Stimulated activated CD4-positive, alpha-beta T cell treated with anti-CD3 and anti-CD28 coated beads, Interleukin-1b, Interleukin-23, amount 100 ng/mL, for 4 hours (primary cell): ENCODE results near the gene CTSS.
"Not testable (repeated sequence)": the region's sequence is repeated elsewhere in the genome, so short reads cannot be mapped to it uniquely, and the experiment has no call there.

Experiments used
- DNase-seq, 2 donors: peaks; one replicate each; pipeline ENCODE4 v3.0.0-alpha.2; 2020; ENCODE audit warnings: low read depth in 2 of 2

The CTSS gene

DNA sequence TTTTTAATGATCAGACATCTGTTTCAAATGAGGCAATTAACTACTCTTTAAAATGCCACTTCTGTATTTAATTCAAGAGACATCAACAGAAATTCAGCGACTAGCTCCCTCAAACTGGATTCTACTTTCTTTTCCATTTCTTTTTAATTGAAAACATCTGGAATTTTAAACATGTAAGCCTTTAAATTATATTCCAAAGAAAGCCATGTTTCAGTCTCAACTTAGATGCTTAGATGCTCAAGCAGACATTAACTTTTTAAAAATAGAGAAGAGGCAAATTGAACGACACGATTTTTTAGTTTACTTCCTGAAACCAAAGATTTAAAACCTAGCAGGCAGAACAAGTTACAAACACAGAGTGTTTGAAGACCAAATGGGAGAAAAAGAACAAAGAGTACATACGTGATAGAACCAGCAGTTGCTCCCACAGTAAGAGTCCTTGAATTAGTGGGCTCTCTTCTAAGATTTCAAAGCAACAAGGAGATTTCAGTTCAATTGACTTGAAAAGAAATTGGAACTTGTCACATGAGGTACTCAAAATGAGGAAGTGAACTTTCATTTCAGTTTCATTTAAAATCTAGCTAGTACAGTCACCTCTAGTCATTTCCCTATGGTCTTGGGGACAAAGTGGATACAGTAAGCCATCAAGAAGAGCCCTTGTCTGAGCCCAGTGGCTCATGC, at the start of gene CTSS:
Gene CTSS (minus strand): TSS at position 483 of the 681 bp plus-strand sequence. CDS start 1,015 bp downstream, outside the sequence.
- DNase-seq: no peak

DNA sequence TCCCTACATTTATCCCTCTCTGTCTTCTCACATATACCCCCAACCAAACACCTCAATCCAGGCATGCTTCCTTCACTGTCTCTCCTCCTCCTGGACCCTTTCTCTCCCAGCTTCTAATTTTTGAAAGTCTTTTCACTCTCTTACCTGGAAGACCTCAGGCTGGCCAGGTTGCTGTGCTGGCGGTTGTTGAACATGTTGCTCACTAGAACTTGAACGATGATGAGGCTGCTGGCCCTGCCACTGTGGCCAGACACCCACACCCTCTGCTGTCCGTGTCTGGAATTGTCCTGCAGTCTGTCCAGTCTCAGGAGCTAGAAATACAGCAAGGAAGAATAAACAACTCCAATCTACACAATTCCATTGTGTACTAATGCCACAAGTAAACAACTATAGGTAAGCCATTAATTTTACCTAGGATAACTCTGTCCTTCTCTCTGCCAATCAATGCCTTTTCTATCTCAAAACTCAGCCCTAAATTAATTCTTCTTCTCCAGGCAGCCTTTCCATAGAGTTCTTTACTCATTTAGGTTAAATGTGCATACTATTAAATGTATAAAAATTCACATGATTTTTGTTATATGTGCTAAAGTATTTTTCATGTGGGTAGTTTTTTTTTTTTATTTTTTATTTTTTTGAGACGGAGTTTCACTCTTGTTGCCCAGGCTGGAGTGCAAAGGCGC, 47.6 kb upstream of the CTSS start:
- DNase-seq: no peak

DNA sequence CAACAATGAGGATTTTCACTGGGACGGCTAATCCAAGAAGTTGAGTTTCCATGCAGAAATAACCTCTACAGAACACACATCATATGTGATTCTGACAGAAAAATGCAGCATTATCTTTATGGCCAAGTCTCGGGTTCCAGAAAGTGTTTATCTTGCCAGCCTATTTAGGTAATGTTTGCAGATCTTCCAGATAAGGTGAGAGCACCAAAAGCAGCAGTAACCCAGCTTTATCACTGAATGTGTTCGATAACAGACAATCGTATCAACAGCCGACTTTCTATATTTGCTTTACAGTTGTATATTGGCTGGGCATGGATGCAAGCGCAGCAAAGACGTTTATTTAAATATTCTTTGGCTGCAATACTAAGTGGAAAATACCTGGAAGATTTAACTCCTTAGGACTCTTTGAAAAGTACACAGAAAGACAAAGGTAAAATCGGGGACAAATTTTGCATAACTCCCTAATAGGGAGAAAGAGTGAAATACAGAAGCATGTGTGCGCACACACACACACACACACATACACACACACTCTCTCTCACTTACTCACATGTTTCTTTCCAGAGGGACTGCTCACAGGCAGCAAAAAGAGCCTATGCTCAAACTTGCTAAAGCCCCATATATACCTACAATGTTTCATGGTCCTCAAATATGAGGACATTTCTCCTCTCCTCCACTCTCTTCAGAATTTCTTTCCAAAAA, 45.5 kb upstream of the CTSS start:
- DNase-seq: no peak

DNA sequence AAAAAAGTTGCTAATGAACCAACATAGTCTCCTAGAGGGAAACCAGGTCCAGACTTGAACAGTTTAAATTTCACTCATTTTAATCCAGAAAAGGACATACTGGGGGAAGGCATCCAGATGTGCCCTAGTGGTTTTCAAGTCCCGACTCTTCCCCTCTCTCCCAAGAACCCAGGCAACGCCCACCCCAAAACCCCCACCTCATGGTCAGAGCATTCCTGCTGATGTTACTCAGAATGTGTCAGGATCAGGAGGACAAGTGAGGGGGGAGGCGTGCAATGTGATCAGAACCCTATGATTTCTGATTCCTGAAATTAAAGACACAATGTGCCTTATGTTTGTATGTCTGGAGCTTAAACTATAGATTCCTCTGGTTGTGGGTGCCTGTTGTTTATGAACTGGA, 44.1 kb upstream of the CTSS start:
- no peak for DNase-seq

DNA sequence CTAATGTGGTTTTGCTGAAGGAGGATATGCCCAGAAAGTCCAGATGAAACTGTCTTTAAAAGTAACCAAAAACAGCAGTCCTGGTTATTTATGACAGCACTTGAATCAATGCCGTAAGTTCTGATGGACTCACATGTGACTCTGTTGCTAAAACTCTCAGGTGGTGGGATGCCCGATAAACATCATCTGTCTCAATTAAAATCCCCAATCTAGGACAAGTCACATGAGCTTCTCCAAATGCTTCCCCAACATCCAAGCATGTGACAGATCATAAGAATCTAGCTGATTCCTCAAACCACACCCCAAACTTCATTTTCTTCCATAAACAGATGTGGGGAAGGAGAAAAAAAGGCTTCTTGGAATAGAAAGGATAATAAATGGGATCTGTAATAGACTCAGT, 43.3 kb upstream of the CTSS start:
- no peak for DNase-seq

DNA sequence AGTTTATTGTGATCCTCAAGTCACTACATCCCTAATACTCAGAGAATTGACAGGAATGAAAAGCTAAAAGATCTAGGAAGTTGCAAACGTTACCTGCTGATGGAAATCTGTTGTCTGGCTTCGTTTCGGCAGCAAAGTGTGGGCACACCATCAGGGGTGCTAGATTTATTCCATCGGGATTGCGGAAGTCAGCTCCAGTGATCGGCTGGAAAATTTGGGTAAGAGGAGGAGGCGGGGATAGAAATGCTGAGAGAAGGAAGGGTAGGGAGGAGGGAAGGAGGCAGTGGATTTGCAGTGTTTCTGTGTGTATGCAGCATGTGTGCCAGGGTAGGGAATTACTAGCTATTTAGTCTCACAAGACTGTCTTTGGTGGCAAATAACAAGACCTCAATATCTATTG, 42.5 kb upstream of the CTSS start, which contains the start of gene CTSK:
Gene CTSK (minus strand): TSS at position 140 of the 400 bp plus-strand sequence. CDS start 1,455 bp downstream, outside the sequence.
- no peak for DNase-seq

DNA sequence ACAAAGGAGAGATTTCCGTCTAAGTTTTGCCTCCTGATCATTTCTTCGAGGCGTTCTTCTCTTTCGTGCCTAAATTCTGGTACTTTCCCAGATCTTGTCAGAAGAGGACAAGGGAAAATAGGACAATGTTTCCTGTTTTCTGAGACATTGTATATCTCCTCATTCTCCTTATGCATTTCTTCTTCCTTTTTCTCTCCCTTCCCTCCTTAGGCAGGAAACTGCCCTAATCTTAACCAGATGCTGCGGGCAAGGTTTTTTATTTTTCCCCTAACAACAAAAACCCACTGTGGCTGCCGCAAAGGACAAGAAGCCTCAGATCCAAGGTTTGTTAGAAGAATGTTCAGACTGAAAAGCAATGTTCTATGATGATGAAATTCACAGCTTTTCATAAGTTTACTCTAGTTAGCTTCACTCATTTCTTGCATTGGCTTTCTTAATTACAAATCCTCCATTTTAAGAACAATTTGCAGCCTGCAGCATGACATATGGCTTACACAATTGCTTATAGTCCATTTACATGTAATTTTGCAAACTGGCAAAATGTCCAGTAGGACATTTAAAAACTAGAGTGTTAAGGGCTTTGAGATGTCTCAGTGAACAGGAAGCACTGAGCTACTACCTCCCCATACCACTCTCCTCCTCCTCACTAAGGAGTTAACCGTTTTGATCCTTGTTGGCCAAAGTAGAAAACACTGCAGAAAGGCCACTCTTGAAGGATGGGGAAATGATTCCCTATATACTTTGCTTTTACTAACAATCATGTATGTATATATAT, 41.9 kb upstream of the CTSS start:
- no peak for DNase-seq

DNA sequence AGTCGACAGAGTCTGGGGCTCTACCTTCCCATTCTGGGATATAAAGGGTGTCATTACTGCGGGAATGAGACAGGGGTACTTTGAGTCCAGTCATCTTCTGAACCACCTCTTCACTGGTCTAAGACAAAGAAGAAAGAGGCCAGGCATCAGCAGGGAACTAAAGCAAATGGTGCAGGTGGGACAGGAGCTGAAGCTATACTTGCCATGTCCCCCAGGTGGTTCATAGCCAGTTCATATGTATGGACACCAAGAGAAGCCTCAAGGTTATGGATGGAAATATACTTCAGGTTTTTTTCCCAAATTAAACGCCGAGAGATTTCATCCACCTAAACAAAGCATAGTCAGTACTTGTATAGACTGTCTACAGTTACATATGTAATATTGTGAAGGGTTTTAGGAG, 40.3 kb upstream of the CTSS start:
- DNase-seq: no peak

DNA sequence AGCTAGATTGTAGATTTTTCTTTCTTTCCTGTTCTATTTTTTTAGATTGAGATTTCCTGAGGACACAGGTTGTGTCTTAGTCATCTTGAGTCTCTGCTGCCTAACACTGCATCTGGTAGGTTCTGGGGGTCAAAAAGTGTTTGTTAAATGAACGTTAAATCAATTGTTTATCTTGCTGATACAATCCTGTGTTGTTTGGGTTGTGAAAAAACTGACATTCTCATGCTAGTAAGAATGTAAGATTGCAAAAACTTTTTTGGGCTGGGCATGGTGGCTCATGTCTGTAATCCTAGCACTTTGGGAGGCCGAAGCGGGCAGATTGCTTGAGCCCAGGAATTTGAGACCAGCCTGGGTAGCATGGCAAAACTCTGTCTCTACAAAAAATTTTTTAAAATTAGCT, 39.1 kb upstream of the CTSS start:
- no peak for DNase-seq

DNA sequence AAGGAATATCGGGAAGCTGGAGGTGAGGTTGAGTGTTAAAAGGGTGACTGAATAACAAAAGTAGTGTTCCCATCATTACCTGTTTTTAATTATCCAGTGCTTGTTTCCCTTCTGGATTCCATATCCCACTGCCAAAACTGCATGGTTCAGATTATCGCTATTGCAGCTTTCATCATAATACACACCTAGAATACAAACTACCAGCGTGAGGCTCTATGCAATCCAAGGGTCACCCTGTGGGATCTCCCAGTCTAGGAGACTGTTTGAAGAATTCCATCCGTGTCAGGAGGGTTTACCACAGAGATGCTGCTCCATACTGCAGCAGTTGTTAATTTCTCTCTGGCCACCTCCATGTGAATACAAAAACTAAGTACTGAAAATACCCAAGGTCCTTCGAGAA, 33.5 kb upstream of the CTSS start:
- no peak for DNase-seq

DNA sequence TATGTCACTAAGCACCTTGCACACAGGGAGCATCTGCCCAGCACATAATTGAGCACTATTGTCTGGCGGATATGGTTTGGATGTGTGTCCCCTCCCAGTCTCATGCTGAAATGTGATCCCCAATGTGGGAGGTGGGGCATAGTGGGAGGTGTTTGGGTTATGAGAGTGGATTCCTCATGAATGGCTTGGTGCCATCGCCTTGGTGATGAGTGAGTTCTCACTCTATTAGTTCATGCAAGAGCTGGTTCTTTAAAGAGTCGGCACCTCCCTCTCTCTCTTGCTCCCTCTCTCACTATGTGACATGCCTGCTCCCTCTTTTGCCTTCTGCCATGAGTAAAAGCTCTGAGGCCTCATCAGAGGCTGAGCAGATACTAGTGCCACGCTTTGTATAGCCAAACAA, 32.9 kb upstream of the CTSS start:
- DNase-seq: no peak

DNA sequence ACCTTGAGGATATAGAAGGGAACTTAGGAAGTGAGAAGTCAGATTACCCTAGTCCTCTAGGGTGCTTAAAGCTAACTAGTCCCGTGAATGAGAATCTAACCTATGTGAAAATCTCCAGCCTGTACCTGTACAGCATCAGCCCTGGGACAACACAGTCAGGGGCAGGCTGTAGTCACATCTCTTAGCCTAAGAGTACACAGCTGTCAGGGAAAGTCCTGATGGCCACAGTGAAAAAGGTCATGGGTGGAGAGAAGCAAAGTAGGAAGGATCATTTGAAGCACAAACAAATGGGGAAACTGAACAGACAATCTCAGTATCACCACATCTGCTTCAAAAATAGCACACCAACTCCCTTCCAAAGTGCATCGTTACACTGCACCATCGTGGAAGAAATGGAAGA, 30.8 kb upstream of the CTSS start:
- no peak for DNase-seq

DNA sequence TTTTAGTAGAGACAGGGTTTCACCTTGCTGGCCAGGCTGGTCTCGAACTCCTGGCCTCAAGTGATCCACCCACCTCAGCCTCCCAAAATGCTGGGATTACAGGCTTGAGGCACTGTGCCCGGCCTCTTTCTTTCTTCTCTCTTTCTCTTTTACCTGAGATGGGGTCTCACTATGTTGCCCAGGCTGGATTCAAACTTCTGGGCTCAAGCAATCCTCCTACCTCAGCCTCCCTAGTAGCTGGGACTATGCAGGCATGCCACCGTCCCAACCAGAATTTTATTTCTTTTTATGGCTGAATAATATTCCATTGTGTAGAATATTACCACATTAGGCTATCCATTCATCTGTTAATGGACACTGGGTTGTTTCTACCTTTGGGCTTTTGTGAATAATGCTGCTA, 28.2 kb upstream of the CTSS start:
- DNase-seq: not testable (repeated sequence)

DNA sequence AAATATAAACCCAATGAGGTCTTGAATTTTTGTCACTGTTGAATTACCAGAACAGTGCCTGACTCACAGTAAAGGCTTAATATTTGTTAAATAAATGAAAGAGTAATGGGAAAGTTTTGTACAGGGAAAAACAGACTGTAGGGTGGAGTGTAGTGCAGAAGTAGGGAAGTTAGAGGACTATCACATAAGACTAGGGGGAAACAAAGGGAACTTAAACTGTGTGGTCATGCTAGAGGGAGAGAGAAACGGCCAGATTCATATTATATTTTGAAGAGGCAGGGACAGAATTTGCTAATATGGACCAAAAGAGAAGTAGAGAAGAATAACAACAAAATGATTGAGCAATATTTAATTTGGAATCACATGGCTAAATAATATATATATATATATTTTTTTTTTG, 27.6 kb upstream of the CTSS start:
- DNase-seq: no peak

DNA sequence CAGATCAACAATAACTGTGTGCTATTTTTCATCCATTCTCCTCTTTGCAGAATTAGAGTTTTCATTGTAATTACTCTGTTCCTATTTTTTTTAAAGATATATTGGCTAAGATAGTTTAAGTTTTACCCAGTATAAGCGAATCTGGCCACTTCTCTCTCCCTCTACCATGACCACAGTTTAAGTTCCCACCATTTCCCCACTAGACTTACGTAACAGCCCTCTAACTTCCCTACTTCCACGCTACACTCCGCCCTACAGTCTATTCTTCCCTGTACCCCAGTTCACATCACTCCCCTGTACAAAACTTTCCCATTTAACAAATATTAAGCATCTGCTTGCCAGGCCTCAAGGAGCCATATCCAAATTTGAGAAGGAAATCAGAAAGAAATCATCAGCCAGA, 26.0 kb upstream of the CTSS start:
- no peak for DNase-seq

DNA sequence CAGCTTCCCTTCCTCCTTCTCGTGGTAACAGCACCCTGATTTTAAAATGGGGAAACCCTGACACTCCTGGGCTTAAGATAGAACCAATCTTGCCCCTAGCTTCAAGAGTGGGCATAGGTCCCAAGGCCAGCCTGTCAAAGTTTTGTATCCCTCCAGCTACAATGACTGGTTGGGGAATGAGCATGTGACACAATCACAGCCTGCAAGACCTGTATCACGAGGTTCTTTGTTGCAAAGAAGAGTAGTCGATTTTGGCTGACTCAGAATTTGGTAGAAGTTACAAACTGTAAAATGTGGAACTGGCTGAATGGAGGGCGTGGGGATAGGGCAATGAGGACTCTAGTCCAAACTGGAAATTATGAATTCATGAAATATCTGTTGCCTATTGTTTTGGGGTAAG, 23.8 kb upstream of the CTSS start:
- DNase-seq: no peak

DNA sequence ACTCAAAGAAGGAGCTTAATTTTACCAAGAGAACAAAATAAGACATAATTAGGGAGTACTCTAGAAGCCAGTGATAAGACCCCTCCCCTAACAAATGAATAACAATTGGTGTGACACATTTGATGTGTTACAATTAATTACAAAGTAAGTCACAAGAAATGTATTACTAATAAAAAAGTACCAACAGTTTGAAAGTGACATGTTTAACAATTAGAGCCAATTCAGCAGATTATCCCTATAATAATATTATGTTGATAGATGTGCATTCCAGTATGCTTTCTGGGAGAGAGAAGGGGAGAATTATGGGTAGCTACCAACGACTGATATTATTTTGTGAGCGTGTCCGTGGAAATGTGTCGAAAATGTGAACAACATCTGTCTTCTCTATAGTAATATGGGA, 23.4 kb upstream of the CTSS start:
- no peak for DNase-seq

DNA sequence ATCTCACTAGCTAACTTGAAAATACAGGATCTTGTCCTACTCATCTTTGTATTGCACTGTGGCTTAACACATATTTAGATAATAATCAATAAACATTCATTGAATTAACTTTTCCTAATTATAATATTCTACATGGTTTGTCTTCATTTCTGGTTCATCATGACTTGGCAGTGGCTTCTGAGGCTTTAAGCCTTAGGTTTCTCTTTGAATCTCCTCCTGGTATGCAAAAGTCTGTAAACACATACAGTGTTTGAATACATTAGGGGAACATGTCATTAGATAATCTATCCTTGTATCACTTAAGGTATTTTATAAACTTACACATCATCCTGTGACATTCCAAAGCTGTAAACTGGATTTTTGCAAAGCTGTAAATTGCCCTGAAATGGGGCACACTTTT, 21.9 kb upstream of the CTSS start:
- no peak for DNase-seq

DNA sequence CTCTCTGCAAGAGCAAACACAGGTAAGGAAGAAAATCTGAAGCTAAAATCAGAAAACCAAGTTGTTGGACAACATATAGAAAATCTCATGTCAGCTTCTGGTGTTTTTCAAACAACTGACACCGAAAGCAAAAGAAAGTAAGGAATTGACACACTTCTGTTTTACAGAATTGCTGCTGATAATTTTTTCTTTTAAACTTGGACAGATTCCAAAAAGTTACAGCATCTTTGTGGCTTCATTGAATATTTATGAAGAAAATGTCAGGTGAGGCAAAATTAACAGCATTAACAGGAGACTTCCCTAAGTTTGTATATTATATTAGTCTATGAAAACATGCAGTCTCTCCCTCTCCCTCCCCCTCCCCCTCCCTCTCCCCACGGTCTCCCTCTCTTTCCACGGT, 14.9 kb upstream of the CTSS start:
- DNase-seq: no peak

DNA sequence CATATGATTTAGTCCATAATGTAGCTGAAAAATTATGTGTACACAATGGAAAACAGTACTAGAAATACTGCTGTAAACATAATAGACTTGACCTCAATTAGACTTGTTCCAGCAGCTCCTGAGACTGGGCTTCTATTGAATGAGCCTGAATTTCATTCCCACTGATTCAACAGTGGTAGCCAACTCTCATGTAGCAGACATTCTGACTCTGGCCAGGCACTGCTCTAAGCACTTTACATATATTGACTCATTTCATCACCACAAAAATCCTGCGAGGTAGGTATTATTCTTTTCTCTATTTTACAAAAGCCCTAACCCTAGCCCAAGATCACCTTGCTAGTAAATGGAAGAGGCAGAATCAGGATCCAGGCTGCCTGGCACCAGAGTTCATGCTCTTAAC, 12.8 kb upstream of the CTSS start:
- DNase-seq: no peak

DNA sequence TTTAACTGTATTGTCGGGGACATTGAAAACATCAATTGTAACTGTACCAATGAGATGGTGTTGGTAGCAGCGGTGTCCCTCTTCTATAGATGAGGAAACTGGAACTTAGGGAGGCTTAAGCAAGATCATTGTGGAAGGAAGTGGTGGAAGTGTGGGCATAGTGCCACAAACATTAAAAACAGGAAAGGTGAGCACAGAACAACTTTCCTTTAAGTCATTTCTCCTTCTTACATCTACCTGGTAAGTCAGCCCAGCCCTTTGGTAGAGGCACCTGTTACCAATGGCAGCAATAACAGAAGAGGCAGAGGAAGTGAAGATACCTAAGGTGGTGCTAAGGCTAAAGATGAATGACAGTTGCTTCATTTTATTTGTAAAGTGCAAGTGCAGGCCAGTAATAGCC, 12.0 kb upstream of the CTSS start:
- DNase-seq: no peak

DNA sequence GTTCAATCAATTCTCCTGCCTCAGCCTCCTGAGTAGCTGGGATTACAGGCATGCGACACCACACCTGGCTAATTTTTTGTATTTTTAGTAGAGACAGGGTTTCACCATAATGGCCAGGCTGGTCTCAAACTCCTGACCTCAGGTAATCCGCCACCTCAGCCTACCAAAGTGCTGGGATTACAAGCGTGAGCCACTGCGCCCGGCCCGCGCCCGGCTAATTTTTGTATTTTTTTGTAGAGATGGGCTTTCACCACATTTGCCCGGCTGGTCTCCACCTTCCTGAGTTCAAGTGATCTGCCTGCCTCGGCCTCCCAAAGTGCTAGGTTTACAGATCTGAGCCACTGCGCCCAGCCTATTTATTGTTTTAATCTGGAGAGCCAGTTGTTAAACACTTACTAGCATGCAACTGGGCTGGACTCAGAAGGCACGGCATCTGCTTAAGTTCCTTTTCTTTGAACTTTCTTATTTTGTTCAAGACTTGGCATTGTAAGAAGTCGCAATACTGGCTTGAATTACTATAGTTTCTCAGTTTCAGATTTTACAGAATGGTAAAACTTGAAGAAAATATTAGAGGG, 10.4 kb upstream of the CTSS start:
- not testable (repeated sequence) for DNase-seq
